ENCODE data around the gene CDH5. TPM values are rescaled to one million over a fixed set of nuclear protein-coding genes. Genes with fewer than 3 reads are reported as not detected.
A peak's percentile ranks its signal among the peaks of the same experiment; 100 is the strongest.

CDH5 gene
- total RNA-seq, 1 donor from 2014 or later, result 55.0 TPM

DNA sequence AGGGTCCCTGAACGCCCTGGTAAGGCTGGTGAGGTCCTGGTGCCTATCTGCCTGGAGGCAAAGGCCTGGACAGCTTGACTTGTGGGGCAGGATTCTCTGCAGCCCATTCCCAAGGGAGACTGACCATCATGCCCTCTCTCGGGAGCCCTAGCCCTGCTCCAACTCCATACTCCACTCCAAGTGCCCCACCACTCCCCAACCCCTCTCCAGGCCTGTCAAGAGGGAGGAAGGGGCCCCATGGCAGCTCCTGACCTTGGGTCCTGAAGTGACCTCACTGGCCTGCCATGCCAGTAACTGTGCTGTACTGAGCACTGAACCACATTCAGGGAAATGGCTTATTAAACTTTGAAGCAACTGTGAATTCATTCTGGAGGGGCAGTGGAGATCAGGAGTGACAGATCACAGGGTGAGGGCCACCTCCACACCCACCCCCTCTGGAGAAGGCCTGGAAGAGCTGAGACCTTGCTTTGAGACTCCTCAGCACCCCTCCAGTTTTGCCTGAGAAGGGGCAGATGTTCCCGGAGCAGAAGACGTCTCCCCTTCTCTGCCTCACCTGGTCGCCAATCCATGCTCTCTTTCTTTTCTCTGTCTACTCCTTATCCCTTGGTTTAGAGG, 37.1 kb downstream of the CDH5 start:
- DNase-seq, result no peak
- intact Hi-C loops (cut with micrococcal nuclease), result loop anchor here (10.0 kb wide), 1 partner anchor 181 kb away; no protein-coding TSS in a partner anchor
- no peak for ATAC-seq

DNA sequence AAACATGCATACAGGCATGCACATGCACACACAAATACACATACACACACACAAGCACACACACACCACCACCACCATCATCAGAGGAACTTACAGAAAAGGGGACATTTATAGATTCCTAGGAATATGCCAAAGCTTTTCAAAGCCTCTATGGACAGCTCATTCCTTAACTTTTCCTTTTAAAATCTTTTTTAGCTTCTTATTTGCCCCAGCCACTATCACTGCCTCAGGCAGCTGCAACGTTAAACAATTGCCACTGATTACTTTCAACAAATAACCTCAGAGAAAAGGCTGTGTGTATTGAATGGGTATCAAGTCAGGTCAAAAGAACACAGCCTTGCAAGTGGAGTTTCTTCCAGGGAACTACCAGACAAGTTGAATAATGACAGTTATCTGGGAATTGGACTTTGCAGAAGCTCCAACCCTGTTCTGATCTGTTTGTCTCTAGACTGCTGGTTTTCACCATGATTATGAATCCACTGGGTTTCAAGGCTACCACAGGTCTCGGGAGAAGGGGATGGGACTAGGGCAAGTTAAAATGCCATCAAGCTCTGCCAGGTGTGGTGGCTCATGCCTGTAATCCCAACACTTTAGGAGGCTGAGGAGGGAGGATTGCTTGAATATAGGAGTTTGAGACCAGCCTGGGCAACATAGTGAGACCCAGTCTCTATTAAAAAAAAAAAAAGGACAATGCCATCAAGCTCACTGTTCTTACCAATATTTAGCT, 38.7 kb downstream of the CDH5 start:
- intact Hi-C loops (cut with micrococcal nuclease), result loop anchor here (5.0 to 10.0 kb wide), 2 partner anchors 77 to 180 kb away; no protein-coding TSS in a partner anchor
- DNase-seq (no peak), ATAC-seq (no peak)

DNA sequence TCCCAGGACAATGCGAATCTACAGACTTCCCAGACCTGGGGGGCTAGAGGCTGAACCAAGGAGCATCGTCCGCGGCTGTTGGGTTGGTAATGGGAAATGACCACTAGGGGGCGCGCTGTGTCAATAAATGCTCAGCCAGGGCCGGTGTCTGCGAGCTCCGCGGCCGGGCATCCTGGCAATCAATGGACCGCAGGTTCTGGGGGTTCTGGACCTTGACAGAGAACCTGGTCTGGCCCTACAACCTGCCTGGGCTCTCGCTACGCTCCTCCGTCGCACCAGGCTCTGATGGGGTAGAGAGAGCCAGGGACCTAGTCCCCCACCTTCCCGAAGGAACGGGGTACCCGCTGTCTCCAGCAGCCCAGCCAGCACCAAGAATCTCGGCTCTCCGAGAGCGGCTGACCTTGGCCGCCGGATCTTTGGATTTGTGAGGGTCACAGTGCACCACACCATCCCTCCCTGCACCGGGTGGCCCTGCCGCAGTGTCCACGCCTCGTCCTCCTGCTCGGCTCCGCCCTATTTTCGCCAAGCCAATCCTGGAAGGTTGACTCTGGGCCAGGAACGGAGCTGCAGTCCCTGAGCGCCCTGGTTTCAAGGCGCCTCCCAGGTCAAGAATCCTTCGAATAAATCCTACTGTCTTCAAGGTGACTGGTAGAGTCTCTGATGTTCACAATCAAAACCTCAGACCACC, 40.2 kb downstream of the CDH5 start:
- DNase-seq, result peak; percentile 91
- intact Hi-C loops (cut with micrococcal nuclease), result loop anchor here (5.0 to 10.0 kb wide), 2 partner anchors 76 to 178 kb away; no protein-coding TSS in a partner anchor
- peak; percentile 84 for ATAC-seq

DNA sequence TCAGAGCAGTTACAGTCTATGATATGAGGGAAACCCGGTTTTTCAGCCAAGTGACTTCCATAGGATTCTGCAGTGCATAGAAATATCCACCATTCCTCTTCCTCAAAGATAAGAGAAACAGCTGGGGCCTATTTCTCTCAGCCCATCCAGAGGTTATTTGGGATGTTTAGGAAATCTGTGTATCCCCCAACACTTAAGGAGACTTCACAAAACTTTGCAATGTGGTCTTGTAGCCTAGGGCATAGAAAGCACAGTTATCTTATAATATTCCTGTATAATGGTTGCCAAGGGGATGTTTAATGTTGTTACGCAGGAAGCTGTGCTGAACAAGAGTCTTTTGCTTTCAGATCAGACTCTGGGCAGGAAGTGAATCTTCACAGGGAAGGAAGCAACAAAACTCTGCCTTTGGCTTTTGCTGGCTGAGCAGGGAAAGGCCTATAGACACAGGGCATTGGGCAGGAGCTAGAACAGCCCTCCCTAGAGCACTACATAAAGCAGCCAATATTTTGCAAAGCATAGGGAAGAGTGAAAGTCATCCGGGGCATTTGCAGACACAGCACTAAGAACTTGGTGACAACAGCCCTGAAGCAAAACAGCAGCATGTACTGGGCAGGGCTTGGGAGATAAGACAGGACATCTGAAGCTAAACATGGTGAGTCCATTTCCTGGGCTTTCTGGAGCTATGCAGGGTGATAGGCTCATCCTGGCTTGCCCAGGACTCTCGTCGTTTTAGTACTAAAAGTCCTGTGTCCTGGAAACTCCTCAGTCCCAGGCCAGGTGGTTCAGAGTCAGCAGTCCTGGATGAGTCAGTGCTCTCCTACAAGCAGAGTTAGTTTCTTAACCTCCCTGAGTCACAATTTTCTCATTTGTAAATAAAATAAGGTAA, 41.9 kb downstream of the CDH5 start:
- DNase-seq (peak; percentile 51), ATAC-seq (peak; percentile 86)
- intact Hi-C loops (cut with micrococcal nuclease), result loop anchor here (5.0 to 10.0 kb wide), 2 partner anchors 74 to 176 kb away; no protein-coding TSS in a partner anchor

DNA sequence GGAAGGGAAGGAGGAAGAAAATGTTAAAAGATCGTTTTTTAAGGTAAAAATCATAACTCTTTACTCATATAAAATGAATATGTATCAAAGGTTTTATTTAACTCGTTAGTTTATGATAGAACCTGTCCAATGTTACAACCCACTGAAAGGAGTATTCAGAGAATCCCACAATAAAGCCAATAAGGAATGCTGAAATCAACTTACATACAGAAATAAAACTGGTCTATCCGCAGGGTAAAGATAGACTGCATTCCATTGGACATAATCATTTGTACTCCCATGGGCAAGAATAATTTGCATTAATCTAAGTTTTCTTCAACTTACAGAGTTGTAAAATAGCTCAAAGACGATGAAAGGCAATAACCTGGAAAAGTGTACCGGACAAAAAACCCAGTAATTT, 42.7 kb downstream of the CDH5 start:
- intact Hi-C loops (cut with micrococcal nuclease), result loop anchor here (5.0 to 10.0 kb wide), 2 partner anchors 73 to 176 kb away; no protein-coding TSS in a partner anchor
- DNase-seq (no peak), ATAC-seq (no peak)

DNA sequence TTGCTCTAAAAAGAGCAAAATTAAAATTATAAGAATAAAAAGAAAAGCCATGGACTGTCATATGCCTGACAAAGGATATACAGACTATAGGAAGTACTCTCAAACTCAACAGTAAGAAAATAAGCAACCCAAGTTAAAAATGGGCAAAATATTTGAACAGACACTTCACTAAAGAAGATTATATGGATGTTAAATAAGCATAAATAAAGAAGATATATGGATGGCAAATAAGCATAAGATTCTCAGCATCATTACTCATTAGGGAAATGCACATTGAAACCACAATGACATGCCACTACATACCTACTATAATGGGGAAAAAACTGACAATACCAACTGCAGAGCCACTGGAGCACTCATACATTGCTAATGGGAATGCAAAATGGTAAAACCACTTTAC, 45.7 kb downstream of the CDH5 start:
- no peak for ATAC-seq
- intact Hi-C loops (cut with micrococcal nuclease), result no loop called here

DNA sequence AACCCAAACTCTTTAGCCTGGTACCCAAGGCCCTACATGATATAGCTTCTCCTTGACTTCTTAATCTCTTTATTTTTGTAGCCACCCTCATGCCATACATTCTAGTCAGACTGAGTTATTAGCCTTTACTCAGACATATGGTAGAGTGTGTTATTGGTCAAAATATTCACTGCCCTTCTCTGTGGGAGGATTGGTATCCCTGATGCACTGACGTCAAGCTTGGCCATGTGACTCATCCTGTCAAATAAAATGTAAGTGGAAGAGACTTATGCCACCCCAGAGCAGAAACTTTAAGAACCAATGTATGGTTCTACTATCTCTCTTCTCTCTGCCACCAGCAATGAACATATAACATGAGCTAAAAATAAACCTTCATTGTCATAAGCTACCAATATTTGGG, 48.4 kb downstream of the CDH5 start:
- no peak for DNase-seq
- intact Hi-C loops (cut with micrococcal nuclease), result no loop called here

More for the DNA sequence above, 45.7 kb downstream of the CDH5 start:
- no peak for DNase-seq

DNA sequence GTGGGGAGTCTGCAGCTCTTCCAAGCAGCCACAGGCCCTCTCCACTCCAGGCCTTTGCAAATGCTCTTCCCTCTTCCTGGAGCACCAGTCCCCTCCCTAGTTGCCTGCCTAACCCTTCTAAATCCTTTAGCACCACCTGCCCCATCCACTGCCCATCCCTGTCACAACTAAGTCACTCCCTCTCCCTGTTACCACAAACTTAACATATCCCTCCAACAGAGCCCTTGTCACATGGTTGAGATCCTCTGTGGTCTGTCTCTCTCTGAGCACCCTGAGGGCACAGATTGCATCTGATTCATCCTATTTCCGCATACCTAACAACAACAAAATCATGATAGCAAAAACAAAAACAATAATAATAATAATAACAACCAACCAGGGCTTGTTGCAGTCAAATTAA, 49.6 kb downstream of the CDH5 start:
- intact Hi-C loops (cut with micrococcal nuclease), result no loop called here
- ATAC-seq, result no peak
- no peak for DNase-seq

More for the DNA sequence above, 48.4 kb downstream of the CDH5 start:
- ATAC-seq, result no peak

DNA sequence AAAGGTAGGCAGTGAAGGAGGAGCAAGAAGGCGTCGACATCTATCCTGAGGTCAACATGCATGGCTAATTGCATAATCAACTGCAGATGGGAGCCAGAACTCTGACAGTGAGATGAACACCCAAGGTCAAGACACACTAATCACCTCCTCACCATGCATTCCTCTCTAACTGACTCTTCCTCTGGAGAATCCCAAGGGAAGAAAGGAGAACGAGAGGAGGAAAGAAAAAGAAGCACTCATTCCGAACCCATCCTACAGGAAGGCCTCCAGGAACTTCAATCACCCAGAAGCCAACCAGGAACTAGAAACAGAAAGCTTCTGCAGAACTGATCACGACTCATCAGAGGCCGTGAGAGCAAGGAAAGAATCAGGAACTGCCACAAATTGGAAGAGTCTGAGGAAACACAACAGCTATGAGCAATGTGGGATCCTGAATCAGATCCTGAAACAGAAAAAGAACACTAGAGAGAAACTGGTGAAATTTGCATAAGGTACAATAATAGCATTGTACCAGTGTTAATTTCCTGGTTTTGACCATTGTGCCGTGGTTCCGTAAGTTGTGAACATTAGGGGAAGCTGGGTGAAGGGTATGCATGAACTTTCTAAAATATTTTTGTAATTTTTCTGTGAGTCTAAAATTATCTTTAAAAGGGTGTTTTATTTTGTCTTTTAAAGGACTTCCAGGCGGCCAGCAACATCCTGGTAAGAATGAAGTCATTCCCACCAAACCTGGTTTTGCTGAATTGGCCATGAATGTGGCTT, 50.6 kb downstream of the CDH5 start:
- ATAC-seq (no peak), DNase-seq (no peak)
- intact Hi-C loops (cut with micrococcal nuclease), result no loop called here

DNA sequence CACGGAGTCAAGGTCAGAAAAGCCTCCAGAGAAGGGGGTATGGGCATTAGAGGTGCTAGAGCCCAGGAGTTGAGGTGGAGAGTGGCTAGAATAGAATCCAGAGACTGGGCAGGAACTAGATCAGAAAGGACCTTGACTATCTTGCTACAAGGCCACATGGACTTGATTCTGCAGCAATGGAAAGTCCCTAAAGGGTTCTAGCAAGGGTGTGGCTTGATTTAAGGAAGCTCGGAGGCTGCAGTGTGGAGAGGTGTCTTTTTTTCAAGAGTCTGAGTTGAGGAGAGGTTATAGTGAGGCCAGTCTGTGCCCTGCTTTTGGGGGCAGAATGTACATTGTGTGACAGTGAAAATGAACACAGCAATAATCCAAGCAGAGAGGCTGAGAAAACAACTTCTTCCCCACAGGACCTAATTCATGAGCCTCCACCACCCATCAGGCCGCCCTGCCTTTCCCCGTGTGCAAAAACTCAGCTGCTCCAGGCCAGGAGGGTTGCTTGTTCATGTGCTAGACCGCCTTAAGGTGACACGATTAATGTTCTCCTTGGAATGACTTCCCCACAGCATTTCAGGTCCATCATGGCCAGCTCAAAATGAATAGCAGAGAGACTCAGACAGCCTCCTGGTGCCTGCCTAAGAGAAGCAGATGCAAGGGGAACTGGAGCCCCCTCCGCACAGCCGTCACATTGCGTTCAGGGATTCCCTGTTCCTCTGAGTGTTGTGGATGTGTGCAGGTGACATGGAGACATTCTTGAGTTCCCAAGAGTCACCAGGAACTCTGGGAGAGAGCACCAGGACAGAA, 51.9 kb downstream of the CDH5 start:
- DNase-seq (no peak), ATAC-seq (no peak)
- intact Hi-C loops (cut with micrococcal nuclease), result no loop called here

DNA sequence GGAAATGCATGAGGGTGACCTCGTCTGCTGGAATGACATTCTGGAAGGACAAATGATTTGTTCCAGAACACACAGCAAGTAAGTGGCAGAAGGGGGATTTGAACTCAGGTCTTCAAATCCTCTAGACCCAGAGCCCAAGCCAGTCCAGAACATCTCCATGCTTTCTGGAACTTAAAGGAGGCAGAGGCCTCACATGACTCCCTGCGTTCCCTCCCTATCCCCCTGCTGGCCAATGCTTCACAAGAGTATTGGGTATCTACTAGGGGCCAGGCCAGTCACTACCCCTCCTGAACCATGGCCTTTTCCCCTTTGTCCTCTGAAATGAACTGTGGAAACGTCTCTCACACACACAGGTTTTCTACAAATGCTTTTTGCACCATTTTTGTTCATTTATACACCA, 53.0 kb downstream of the CDH5 start:
- intact Hi-C loops (cut with micrococcal nuclease), result no loop called here
- no peak for ATAC-seq
- DNase-seq, result no peak

DNA sequence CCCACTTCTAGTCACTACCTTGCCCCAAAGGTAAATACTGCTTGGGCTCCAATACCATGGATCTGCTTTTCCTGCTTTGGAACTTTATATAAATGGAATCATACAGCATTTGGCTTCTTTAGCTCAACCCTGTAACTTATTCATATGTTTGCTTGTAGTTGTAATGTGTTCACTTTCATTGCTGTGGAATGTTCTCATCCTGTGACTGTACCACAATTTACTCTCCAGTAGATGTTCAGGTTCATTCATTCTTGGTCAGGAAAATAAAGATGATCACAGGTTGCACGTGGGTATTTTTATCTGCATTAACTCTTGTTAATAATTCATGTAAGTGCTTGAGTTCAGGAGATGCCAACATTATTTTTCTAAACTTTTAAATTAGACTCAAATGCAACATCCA, 53.9 kb downstream of the CDH5 start:
- ATAC-seq (no peak), DNase-seq (no peak)
- intact Hi-C loops (cut with micrococcal nuclease), result no loop called here

DNA sequence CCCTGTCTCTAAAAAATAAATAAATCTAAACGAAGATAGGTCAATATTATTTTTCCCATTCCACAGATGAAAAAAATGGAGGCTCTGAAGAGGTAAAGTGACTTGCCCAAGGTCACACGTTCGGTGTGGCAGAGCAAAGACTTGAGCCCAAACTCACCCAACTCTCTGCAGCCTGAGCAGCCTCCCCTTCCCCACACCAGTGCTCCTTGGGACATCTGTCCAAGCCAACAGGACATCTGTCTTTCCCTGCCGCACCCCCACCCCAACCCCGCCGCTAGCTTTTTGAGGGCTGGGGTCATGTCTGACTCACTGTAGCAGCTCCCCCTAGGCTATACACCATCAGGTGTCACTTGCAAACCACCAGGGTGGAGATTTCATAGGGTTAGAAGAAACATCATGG, 55.4 kb downstream of the CDH5 start:
- DNase-seq (no peak), ATAC-seq (no peak)
- intact Hi-C loops (cut with micrococcal nuclease), result no loop called here

DNA sequence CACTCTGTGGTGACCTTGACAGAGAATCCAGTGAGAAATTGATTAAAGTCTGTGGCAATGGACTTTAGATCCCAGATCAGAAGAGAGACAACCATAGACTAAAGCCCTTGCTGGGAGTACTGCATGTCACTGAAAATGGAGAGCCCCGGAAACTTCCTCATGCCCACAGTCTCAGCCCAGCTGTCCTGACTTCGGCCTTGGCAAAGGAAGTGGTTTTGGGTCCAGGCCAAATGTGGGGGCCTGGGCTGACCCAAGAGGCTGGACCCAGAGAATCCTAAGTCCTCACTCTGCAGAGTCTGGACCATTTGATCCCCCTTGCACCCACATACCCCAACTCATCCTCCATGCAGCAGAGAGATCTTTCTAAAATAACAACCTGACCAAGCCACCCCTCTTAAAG, 55.9 kb downstream of the CDH5 start:
- ATAC-seq, result no peak
- intact Hi-C loops (cut with micrococcal nuclease), result no loop called here
- no peak for DNase-seq

DNA sequence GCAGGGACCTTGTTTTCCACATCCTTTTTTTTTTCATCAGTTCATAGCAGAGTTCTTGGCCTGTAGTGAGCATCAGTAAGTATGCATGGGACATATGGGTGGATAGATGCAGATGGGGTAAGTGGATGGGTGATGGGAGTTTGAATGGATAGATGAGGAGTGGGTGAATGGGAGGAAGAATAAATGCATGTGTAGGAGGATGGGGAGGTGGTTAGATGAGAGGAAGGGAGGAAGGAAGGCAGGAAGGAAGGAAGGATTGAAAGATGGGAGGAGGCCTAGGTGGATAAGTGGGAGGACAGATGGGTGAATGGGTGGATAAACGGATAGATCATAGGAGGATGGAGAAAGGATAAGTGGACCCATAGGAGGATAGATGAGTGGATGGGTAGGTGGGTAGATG, 56.7 kb downstream of the CDH5 start:
- ATAC-seq (no peak), DNase-seq (no peak)
- intact Hi-C loops (cut with micrococcal nuclease), result no loop called here

DNA sequence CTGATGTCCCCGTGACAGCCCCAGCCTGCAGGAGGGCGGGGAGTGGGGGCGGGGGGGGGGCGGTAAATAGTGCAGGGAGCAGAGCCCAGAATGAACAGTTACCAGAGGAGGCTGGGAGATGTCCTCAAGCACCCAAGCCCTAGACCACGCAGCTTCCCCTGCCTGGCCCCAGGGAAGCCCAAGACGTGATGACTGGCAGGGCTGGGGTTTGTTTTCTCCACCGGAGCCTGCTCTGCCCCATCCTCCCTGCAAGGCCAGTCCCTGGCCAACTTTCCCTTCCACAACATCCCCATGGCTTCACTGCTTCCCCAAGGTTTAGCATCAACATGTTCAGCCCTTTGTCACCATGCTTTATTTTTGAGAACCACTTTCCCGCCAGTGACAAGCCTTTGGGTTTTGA, 59.2 kb downstream of the CDH5 start:
- intact Hi-C loops (cut with micrococcal nuclease), result no loop called here
- DNase-seq (no peak), ATAC-seq (no peak)

DNA sequence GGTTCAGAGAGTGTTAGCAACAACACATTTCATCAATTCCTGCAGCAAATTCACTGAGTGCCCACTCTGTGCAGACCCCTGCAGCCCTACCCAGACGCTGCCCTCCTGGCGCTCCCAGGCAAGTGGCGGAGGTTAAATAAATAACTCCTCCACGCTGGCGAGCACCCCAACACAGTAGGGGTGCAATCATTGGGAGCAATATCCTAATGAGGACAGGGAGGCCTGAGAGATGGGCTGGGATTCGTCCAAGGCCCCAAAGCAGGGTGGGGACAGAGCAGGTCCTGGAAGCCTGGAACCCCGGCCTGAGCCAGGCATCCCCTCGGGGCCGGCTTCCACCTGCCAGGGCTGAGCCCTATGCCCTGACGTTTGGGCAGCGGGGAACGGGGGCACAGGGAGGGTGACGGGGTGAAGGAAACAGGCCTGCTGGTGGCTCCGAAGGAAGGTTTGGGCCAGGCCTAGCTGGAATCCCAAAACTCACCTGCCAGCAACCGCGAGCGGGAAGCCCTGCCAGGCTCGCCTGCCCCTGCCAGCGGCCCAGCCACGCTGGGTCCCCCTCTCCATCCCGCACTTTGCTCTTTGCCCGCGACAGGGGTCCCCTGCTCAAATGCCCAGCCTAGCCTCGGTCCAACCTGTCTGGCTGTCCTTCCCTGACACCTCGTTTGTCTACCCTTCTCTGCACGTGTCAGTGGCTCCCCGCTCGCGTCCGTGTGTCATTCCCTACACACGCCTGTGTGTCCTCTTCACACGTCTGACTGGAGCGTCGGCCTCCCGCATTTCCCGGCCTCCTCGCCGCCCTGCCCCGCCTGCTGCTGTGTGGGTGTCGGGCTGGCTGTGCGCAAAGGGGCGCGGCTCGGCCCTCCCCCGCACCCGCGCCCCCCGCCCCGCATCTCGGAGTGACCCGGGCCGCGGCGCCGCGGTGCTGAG, 59.9 kb downstream of the CDH5 start:
- no peak for ATAC-seq
- intact Hi-C loops (cut with micrococcal nuclease), result no loop called here
- DNase-seq, result peak; percentile 45

Data from left ventricle myocardium superior (tissue), 1 donor.